Stimulated activated CD8-positive, alpha-beta memory T cell treated with anti-CD3 and anti-CD28 coated beads, Interleukin-4, amount 100 ng/mL, for 24 hours (primary cell): ENCODE data around the gene CDK11B.
"Not testable (repeated sequence)": the region's sequence is repeated elsewhere in the genome, so short reads cannot be mapped to it uniquely, and the experiment has no call there.

Experiments used
- DNase-seq: peaks from one replicate; pipeline ENCODE4 v3.0.0-alpha.2; 2020; ENCODE audit warnings: low read depth

CDK11B gene

DNA sequence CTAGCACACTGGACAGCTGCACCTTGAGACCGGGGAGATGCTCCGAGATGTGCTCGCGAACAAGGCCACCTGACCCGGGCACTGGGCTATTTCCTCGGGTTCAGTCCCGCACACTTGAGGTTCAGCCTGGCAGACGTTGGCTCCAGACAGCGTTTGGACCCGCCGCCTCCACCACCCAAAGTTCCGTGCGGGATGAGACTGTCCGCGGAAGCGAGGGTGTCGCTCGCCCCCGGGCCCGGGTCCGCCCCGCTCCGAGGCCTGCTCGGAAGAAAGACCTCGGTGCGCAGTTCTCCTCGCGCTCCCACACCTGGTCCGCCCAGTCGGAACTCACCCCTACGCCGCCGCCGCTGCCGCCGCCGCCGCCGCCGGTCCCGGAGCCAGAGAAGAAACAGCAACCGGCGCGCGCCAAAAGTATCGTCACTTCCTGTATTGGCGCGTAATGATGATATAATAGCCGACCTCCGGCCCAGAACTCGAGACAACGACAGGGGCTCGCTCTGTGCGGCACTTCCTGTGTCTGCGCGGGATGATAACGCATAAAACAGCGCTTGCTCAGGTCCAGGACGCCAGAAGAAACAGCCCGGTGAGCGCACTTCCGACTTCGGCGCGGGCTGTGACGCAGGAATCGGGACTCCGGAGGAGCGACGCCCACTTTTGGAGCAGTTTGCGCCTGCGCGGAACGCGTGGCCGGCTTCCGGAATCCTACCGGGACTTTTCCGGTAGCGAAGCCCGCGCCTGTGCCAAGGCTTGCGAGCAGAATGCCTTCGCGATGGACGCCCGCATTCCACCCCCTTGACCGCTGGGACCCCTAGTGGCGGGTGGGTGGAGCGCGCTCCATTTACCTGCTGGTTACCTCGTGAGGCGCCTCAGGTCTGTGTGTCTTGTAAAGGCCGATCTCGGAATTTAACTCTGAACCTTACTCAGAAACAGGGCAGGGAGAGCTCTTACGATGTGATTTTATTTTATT lies at the start of gene CDK11B:
Gene CDK11B, minus strand, starts transcription at position 422 of the 967 bp plus-strand sequence. CDS start 1,519 bp downstream, outside the sequence.
- peak; percentile 91 for DNase-seq

DNA sequence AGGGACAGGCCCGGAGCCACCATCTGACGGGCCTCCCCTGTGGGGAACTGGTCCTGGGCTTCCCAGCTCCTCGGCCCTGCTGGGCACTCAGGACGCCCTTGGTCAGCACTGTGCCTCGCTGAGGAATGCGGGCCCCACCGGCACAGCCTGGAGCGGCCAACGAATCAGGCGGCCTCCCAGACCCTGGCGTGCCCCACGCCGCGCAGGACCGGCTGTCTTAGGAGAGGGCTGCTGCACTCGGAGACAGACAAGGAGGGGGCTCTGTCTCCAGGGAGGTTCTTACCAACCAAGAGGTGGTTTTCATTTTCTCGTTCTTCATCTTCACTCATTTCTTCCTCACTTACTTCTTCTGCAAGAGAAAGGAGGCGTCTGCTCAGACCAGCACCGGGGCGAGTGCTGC lies 49.1 kb upstream of the CDK11B start:
- not testable (repeated sequence) for DNase-seq

DNA sequence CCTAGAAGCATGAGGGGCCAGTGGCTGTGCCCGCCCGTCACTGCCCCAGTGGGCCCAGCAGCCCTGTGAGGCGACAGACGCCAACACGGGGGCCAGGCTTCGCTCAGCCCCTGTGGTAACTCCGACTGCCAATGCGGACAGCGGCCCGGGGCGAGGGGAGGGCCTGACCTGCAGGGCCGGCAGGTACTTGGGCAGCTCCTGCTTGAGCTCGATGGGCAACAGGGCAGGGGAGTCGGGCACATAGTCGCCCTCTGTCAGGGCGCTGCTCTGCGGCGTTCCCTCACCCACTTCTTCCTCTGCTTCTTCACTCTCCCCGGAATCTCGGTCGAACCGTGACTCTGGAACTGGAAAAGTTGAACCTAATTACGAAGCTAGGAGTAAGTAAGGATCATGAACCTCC lies 48.4 kb upstream of the CDK11B start:
- not testable (repeated sequence) for DNase-seq

DNA sequence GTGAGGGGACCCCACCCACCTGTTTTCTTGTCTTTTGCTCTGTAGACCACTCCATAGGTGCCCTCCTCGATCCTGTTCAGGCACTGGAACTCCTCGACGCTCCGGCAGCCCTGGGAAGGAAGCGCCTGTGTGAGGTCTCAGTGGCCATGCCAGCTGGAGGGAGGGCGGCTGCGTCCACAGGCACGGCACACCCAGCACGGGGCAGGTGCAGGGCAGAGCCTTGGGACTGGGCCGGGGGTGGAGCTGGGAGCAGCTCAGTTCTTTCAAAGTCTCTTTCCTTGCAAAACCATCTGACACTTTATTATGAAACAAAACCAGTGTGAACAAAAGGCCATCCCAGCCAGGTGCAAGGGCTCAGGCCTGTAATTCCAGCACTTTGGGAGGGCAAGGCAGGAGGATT lies 46.8 kb upstream of the CDK11B start:
- not testable (repeated sequence) for DNase-seq

DNA sequence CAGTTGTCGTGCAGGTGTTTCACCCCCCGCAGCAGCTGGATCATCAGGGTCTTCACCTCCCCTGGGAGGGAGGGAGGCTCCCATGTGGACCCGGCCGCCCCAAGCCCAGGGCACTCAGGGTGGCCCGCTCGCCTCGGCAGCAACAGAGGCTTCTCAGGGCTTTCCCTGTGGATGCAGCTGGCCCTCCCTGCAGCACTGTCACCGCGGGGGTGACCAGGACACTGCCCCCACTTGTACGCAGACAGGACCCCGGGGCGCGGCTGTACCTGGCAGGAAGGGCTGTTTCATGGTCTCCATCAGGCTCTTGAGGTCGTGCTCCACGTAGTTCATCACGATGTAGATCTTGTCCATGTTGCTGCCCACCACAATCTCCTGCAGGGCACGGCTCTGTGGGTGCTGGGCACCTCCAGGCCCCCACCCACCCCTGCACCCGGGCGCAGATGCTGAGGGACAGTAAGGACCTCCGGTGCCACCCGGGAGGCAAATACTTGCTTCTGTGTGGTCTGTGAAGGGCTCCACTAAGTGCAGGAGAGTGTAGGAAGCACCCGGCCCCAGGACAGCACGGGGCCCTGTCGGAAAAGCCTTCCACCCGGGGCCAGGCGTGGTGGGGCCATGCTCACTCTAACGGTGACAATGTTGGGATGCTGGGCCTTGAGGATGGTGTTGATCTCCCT lies 45.6 kb upstream of the CDK11B start:
- DNase-seq: not testable (repeated sequence)

DNA sequence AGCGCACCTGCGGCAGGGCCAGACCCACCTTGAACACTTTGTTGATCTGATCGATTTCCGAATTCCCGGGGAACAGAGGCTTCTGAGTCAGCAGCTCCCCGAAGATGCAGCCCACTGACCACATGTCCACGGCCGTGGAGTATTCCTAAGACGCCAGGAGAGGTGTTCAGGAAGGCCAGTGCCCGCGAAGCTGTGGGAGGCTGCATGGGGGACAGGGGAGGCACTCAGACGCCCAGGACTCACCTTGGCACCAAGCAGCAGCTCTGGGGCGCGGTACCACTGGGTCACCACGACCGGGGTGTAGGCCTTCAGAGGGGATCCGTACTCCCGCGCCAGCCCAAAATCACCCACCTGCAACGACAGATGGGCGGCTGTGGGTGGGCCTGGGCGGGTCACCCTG lies 45.0 kb upstream of the CDK11B start:
- no peak for DNase-seq

DNA sequence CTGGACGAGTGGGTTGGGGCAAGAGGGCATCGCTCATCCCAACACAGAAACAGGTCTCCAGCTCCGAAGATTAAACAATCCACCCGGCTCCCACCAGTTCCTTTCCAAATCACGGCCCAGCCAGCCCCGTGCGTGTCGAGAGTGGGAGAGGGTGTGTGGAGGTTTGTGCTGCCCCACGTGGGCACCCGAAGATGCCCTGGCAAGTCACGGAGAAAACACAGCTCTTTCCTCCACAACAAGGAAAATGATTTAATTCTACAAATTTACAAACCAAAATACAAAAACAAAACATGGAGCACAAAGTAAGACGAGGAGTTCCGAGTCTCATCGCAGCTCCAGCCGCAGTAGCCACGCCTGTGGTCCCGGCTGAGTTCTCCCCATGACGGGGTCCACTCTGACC lies 43.7 kb upstream of the CDK11B start:
- not testable (repeated sequence) for DNase-seq

DNA sequence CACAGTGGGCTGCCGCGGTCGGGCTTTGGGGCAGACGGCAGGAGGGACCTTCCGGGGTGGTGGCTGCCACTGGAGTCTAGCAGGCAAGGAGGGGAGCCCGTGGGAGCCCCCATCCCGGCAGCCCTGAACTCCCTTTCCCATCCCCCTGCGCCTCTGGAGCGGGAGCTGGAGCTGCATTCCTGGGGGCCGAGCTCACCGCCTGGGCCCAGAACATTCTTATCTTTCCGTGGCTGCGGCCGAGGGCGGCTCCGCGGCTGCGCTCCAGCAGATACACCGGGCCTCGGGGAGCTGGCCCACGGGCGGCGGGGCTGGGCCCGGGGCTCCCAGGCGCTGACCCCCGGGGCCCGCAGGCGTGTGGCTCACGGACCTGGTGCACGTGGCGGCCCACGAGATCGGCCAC lies 41.8 kb upstream of the CDK11B start:
- DNase-seq: not testable (repeated sequence)

DNA sequence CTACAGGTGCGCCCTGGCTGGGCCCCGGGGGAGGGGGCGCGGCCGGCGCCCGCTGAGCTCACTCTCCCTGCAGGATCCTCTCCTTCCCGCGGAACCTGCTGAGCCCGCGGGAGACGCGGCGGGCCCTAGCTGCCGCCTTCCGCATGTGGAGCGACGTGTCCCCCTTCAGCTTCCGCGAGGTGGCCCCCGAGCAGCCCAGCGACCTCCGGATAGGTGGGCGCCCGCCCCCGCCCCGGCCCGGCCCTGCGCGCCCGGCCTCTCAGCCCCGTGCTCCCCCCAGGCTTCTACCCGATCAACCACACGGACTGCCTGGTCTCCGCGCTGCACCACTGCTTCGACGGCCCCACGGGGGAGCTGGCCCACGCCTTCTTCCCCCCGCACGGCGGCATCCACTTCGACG lies 41.3 kb upstream of the CDK11B start:
- not testable (repeated sequence) for DNase-seq

DNA sequence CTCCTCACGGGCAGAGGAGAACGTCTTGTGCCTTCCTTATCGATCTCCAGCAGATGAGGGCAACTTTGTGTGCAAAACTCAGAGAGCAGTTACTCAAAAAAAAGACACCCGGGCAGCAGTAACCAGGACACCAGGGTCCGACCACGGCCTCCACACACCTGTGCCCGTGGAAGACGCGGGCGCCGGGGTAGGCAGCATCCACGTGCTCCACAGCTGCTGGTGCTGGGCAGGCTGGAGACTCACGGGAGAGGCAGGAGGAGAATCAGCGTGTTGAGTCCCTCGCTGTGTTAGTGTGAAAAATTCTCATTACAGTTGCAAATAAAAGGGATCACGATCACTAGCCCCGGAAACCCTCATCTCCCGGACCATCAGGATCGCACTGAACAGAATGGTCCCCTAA lies 40.3 kb upstream of the CDK11B start:
- DNase-seq: not testable (repeated sequence)

DNA sequence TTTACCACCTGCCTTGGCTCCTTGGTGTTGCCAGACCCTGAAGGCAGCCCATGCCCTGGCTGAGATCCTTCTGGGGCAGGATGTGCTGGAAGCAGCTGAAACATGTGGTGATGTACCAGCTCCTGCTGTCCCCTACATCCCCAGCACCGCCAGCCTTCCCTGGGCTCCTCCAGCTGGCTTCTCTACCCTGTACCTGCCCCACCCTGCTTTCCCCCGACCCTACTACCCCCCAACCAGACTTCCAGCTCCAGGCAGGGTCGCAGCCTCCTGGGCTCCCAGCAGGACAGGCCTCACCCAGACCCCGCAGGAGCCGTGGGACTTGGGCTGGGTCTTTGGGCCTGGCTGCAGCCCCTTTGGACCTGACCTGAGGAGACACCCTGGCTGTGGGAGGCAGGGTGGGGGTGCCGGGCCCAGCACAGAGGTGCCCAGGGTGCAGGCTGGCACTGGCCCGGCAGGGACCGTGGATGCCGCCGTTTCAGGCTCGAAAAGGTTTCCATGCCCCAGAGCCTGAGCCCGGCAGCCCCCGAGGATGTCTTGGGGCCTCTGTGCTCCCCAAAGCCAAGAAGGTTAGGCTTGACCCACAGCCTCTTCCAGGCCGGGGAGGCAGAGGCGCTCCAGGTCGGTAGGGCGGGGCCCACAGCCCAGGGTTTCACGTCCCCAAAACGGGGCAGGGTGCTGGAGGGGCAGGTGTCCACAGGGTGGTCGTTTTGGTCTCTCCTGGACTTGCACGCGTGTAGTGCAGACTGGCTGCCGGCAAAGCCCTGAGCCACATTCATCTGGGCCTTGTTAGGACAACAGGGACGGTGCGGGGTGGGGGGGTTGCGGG lies 38.8 kb upstream of the CDK11B start:
- not testable (repeated sequence) for DNase-seq

DNA sequence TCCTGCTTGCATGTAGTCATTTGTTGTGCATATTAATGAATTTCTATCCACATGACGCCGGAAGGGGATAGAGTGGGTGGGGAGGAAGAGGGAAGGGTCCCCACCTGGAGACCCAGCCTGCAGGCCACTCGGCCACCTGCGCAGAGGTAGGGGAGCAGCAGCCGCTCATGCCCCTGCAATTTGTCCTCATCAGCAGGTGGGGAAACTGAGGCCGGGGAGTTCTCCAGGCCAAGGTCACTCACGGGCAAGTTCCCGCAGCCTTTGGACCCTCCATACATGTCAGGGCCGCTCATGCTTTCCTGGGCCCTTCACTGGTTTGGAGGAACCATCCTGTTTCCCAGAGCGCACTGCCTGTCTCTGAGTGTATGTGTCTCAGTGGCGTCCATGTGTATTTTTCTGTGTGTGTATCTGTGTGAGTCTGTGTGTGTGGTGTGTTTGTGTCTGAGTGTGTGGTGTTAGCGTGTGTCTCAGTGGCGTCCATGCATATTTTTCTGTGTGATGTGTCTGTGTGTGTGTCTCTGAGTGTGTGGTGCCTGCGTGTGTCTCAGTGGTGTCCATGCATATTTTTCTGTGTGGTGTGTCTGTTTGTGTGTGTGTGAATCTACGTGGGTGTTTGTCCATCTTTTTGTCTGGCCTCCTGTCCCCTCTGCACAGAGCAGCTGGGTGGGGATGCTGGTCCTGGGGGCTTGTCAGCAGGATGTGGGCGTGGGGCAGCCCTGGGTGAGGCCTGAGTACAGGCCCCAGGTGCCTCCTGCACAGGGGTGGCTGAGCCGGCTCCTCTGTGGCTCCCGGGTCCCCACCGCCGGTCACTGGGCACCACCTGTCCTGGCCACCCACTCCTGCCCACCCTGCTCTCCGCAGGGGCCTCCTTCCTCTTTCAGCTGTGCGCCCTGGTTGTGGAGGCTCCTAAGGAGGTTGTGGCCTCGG lies 37.9 kb upstream of the CDK11B start:
- not testable (repeated sequence) for DNase-seq

DNA sequence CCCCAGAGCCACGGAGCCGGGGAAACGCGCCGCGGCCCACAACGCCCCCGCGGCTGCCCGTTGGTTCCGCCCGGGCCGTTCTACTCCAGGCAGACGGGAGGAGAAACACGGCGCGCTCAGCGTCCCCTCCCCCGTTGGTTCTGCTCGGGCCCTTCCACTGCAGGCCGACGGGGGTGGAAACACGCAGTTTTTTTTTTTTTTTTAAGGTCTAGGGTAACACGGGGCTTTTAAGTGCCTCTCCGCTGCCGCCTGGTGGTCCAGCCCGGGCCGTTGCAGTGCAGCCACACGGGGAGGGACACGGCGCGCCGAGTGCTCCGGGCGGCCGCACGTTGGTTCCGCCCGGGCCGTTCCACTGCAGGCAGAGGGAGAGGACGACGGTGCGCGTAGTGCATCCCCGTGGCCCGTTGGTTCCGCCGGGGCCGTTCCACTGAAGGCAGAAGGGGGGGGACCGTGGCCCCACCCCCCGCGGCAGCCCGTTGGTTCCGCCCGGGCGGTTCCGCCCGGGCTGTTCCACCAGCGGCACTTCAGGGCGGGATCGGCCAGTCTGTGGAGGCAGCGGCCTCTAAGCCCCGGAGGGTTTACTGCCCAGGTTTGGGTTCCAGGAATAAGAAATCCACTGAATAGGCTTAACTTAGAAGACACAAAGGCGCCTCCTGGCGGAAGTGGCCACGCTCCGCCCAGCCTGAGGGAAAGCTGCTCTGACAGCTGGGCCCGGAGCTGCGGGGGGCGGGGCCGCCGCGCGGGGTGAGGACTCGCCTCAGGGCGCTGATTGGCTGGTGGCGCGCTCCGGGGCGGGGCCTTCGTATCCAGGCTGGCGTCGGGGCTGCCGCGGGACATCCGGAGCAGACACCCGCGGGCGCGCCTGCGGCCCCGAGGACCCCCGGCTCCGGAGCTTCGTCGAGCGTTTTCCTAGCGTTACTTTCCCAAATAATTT lies 34.2 kb upstream of the CDK11B start, which contains the start of gene SLC35E2B:
Gene SLC35E2B, minus strand, starts transcription at position 82 of the 934 bp plus-strand sequence. CDS start 16,096 bp downstream, outside the sequence.
- DNase-seq: peak; percentile 92

DNA sequence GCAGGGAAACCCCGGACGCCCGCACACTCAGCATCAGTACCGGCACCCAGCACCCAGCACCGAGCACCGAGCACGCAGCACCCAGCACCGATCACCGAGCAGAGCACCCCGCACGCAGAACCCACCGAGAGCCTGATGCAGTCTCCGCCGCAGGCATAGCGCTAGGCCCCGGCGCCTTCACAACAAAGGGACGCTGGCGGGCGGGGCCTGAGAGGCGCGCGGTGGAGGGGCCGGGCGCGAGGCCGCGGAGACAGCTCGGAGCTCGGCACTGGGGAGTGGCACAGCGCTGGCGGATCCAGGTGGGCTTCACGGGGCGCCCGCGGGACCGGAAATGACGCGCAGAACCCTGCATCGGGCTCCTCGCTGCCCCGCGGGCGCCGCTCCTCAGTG lies 33.5 kb upstream of the CDK11B start:
- DNase-seq: peak; percentile 75

DNA sequence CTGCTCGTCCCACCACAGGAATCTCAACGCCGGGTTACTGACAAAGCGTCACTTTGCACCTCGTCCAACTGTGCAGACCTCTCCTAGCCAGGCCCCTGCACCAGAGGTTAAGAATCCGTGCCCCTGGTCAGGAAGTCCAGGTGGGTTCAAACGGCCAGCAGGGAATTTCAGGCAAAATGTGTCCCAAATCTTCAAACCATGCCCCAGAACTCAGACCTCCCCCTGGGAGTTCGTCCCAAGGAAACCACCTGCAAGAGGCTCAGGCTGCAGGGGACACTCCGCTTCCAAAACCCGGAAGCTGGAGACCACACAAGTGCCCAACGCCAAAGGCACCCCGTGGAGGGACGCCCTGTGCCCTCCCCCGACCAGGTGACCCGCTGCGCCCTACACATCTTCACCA lies 32.6 kb upstream of the CDK11B start:
- not testable (repeated sequence) for DNase-seq

DNA sequence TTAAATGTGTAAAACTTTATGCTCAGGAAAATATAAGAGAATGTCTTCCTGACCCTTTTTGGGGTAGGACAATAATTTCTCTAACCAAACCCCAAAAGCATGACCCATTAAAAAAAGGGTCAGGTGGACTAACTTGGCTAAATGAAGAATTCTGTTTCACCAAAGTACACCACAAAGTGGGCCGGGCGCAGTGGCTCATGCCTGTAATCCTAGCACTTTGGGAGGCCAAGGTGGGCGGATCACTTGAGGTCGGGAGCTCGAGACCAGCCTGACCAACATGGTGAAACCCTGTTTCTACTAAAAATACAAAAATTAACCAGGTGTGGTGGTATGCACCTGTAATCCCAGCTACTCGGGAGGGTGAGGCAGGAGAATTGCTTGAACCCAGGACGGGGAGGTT lies 30.7 kb upstream of the CDK11B start:
- DNase-seq: not testable (repeated sequence)

DNA sequence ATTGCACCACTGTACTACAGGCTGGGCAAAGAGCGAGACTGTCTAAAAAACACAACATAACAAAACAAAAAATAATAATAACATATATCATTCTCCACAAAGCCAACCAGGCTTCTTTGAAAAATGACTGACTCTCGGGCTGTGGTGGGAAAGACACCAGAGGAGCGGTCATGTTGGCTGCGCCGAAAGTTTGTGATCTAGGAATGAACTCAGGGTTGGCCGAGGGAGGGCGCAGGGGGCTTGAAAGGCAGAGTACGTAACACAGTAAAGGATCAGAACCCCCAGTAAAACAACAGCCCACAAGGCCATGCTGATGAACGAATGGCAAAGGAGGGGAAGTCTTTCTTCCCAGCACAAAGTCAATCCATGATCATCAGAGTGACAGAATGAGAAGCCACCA lies 29.0 kb upstream of the CDK11B start:
- DNase-seq: no peak

DNA sequence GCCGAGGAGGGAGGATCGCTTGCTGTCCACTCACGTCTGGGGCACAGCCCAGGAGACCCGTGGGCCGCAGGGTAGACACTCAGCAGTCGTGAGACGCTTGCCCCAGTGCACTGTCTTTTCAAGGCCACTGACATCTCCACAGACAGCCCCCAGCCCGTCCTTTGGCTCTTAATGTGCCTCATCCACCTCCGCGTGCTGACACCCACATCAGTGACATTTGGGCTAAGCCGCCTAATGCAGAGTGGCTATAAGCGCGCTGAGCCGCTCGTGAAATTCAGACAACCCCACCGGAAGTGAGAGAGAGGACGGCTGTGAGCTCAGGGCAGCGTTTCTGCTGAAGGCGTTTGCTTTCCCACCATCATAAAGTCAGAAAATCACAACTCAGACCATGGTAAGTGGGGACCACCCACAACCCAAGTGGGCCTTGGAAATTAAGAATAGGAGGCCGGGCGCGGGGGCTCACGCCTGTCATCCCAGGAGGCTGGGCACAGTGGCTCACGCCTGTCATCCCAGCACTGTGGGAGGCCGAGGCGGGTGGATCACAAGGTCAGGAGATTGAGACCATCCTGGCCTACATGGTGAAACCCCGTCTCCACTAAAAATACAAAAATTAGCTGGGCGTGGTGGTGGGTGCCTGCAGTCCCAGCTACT lies 25.4 kb upstream of the CDK11B start:
- no peak for DNase-seq
